ENCODE measurements around the gene CNBD2. TPM values are rescaled to one million over a fixed set of nuclear protein-coding genes. Genes with fewer than 3 reads are reported as not detected.

Gene CNBD2
- total and polyA plus RNA-seq, 4 donors = 2.2 to 3.1 (median 2.5) TPM

DNA sequence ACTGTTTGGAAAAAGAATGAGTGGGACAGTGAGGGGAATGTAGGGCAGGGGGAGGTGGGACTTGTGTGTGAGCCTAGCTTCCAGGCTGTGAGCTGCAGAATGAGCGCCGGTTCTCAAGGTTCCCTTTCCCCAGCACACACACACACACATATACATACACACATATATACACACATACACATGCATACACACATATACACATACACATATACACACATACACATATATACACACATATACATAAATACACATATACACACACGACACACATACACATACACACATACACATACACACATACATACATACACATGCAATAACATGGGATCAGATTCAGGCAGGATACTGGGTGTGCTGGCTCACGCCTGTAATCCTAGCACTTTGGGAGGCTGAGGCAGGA is 66.5 kb downstream of the CNBD2 start:
- 94% methylated on average over 4 of the region's 4 CpGs for WGBS
- no peak overlapping the region for H3K4me3 ChIP-seq (ENCODE audit: low read depth in 1 of 3, low read length in 3 of 3)
- no peaks in the 10 kb centered on the region for H3K36me3 ChIP-seq (ENCODE audit: control insufficient read depth in 4 of 4, insufficient read depth in 3 of 4, low read depth in 1 of 4, low read length in 3 of 4)
- H3K4me1 ChIP-seq (ENCODE audit: control insufficient read depth in 4 of 4, insufficient read depth in 4 of 4, low read length in 3 of 4) = no peaks in the 10 kb centered on the region
- H3K9me3 ChIP-seq (ENCODE audit: control insufficient read depth in 4 of 4, low read length in 3 of 4) = no peaks in the 10 kb centered on the region
- no peak overlapping the region for H3K27ac ChIP-seq (ENCODE audit: low read depth in 1 of 2, low read length in 2 of 2)
- no peak for DNase-seq (ENCODE audit: low spot score)
- no peaks in the 10 kb centered on the region for H3K27me3 ChIP-seq (ENCODE audit: control insufficient read depth in 4 of 4, insufficient read depth in 4 of 4, low read length in 3 of 4)
- H3K9ac ChIP-seq (ENCODE audit: low read depth in 1 of 2, low read length in 2 of 2) = no peak overlapping the region
- TF ChIP-seq TAF1 (conservative IDR thresholded peaks at IDR 0.05) = no peak
- TF ChIP-seq, protein P1, sequence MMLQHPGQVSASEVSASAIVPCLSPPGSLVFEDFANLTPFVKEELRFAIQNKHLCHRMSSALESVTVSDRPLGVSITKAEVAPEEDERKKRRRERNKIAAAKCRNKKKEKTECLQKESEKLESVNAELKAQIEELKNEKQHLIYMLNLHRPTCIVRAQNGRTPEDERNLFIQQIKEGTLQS (IDR thresholded peaks at IDR 0.05) = no peak
- TF ChIP-seq, protein P2, sequence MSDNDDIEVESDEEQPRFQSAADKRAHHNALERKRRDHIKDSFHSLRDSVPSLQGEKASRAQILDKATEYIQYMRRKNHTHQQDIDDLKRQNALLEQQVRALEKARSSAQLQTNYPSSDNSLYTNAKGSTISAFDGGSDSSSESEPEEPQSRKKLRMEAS (IDR thresholded peaks at IDR 0.05) = no peak
- no peak for TF ChIP-seq EGR1 (IDR thresholded peaks at IDR 0.05; ENCODE audit: low read depth in 2 of 2)
- no peak for TF ChIP-seq FOXA2 (IDR thresholded peaks at IDR 0.05)
- no peak for TF ChIP-seq FOXA1 (IDR thresholded peaks at IDR 0.05)
- no peak for TF ChIP-seq RAD21 (IDR thresholded peaks at IDR 0.05)
- TF ChIP-seq, protein P3, sequence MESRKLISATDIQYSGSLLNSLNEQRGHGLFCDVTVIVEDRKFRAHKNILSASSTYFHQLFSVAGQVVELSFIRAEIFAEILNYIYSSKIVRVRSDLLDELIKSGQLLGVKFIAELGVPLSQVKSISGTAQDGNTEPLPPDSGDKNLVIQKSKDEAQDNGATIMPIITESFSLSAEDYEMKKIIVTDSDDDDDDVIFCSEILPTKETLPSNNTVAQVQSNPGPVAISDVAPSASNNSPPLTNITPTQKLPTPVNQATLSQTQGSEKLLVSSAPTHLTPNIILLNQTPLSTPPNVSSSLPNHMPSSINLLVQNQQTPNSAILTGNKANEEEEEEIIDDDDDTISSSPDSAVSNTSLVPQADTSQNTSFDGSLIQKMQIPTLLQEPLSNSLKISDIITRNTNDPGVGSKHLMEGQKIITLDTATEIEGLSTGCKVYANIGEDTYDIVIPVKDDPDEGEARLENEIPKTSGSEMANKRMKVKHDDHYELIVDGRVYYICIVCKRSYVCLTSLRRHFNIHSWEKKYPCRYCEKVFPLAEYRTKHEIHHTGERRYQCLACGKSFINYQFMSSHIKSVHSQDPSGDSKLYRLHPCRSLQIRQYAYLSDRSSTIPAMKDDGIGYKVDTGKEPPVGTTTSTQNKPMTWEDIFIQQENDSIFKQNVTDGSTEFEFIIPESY (IDR thresholded peaks at IDR 0.05) = no peak
- TF ChIP-seq, protein P4, sequence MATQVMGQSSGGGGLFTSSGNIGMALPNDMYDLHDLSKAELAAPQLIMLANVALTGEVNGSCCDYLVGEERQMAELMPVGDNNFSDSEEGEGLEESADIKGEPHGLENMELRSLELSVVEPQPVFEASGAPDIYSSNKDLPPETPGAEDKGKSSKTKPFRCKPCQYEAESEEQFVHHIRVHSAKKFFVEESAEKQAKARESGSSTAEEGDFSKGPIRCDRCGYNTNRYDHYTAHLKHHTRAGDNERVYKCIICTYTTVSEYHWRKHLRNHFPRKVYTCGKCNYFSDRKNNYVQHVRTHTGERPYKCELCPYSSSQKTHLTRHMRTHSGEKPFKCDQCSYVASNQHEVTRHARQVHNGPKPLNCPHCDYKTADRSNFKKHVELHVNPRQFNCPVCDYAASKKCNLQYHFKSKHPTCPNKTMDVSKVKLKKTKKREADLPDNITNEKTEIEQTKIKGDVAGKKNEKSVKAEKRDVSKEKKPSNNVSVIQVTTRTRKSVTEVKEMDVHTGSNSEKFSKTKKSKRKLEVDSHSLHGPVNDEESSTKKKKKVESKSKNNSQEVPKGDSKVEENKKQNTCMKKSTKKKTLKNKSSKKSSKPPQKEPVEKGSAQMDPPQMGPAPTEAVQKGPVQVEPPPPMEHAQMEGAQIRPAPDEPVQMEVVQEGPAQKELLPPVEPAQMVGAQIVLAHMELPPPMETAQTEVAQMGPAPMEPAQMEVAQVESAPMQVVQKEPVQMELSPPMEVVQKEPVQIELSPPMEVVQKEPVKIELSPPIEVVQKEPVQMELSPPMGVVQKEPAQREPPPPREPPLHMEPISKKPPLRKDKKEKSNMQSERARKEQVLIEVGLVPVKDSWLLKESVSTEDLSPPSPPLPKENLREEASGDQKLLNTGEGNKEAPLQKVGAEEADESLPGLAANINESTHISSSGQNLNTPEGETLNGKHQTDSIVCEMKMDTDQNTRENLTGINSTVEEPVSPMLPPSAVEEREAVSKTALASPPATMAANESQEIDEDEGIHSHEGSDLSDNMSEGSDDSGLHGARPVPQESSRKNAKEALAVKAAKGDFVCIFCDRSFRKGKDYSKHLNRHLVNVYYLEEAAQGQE (IDR thresholded peaks at IDR 0.05) = no peak

DNA sequence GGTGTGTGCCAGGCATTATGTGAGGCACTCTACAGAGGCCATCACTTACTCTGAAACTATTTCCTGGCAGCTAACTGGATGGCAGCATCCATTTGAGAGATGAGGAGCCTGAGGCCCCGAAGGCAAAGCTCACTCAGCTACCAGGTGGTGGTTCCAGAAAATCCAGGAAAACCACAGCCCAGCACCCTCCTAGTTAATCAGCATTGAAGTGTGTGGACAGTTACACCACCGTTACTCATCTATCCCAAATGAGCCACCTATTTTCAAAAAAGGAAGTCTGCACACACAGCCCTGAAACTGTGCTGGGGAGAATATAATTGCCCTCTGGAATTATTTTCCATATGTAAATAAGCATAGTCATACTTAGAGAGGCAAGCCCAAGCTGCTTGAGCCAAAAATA is 67.4 kb downstream of the CNBD2 start:
- no peak for DNase-seq (ENCODE audit: low spot score)
- Histone ChIP-seq H3K9ac (ENCODE audit: low read depth in 1 of 2, low read length in 2 of 2) (no peak overlapping the region), H3K9me3 (ENCODE audit: control insufficient read depth in 4 of 4, low read length in 3 of 4) (no peaks in the 10 kb centered on the region), H3K4me1 (ENCODE audit: control insufficient read depth in 4 of 4, insufficient read depth in 4 of 4, low read length in 3 of 4) (no peaks in the 10 kb centered on the region), H3K4me3 (ENCODE audit: low read depth in 1 of 3, low read length in 3 of 3) (no peak overlapping the region), H3K27ac (ENCODE audit: low read depth in 1 of 2, low read length in 2 of 2) (no peak overlapping the region), H3K36me3 (ENCODE audit: control insufficient read depth in 4 of 4, insufficient read depth in 3 of 4, low read depth in 1 of 4, low read length in 3 of 4) (no peaks in the 10 kb centered on the region), H3K27me3 (ENCODE audit: control insufficient read depth in 4 of 4, insufficient read depth in 4 of 4, low read length in 3 of 4) (no peaks in the 10 kb centered on the region)
- WGBS = 74% methylated on average over 2 of the region's 2 CpGs
- TF ChIP-seq, protein P4 (IDR thresholded peaks at IDR 0.05) = no peak
- TF ChIP-seq FOXA2 (IDR thresholded peaks at IDR 0.05) (no peak), TAF1 (conservative IDR thresholded peaks at IDR 0.05) (no peak), RAD21 (IDR thresholded peaks at IDR 0.05) (no peak), GABPA (IDR thresholded peaks at IDR 0.05 in 1 of 2, conservative IDR thresholded peaks at IDR 0.05 in 1 of 2) (no peak), HNF4G (IDR thresholded peaks at IDR 0.05) (no peak), YY1 (IDR thresholded peaks at IDR 0.05) (no peak), RXRA (IDR thresholded peaks at IDR 0.05) (no peak), JUND (IDR thresholded peaks at IDR 0.05) (no peak), HNF4A (conservative IDR thresholded peaks at IDR 0.05) (no peak), NR2F2 (IDR thresholded peaks at IDR 0.05) (no peak), FOXA1 (IDR thresholded peaks at IDR 0.05) (no peak), EGR1 (IDR thresholded peaks at IDR 0.05; ENCODE audit: low read depth in 2 of 2) (no peak)
- TF ChIP-seq, protein P3 (IDR thresholded peaks at IDR 0.05) = no peak
- TF ChIP-seq, protein P2 (IDR thresholded peaks at IDR 0.05) = no peak
- TF ChIP-seq, protein P5, sequence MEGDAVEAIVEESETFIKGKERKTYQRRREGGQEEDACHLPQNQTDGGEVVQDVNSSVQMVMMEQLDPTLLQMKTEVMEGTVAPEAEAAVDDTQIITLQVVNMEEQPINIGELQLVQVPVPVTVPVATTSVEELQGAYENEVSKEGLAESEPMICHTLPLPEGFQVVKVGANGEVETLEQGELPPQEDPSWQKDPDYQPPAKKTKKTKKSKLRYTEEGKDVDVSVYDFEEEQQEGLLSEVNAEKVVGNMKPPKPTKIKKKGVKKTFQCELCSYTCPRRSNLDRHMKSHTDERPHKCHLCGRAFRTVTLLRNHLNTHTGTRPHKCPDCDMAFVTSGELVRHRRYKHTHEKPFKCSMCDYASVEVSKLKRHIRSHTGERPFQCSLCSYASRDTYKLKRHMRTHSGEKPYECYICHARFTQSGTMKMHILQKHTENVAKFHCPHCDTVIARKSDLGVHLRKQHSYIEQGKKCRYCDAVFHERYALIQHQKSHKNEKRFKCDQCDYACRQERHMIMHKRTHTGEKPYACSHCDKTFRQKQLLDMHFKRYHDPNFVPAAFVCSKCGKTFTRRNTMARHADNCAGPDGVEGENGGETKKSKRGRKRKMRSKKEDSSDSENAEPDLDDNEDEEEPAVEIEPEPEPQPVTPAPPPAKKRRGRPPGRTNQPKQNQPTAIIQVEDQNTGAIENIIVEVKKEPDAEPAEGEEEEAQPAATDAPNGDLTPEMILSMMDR (IDR thresholded peaks at IDR 0.05; ENCODE audit: low read depth, low read length, missing input control) = no peak
- TF ChIP-seq, protein P1 (IDR thresholded peaks at IDR 0.05) = no peak
